LNCaP clone FGC (cell line): Measurements from ENCODE around the gene C22orf23.
"Not testable (repeated sequence)": the region's sequence is repeated elsewhere in the genome, so short reads cannot be mapped to it uniquely, and the experiment has no call there.

Experiments used
- DNase-seq: peaks from one replicate; pipeline ENCODE4 v3.0.0-alpha.2; 2011; ENCODE audit warnings: low read depth
- H3K4me3 ChIP-seq: 2 replicates; pipeline ENCODE4 v1.5.1; 2011; ENCODE audit warnings: mild to moderate bottlenecking, low read depth, low read length, control low read depth
- CTCF ChIP-seq: IDR thresholded peaks from 2 replicates; pipeline ENCODE4 v1.5.1; 2012; ENCODE audit warnings: mild to moderate bottlenecking; ENCODE audit not compliant: control insufficient read depth, insufficient read depth; ENCODE audit errors: extremely low read depth

C22orf23 gene

DNA sequence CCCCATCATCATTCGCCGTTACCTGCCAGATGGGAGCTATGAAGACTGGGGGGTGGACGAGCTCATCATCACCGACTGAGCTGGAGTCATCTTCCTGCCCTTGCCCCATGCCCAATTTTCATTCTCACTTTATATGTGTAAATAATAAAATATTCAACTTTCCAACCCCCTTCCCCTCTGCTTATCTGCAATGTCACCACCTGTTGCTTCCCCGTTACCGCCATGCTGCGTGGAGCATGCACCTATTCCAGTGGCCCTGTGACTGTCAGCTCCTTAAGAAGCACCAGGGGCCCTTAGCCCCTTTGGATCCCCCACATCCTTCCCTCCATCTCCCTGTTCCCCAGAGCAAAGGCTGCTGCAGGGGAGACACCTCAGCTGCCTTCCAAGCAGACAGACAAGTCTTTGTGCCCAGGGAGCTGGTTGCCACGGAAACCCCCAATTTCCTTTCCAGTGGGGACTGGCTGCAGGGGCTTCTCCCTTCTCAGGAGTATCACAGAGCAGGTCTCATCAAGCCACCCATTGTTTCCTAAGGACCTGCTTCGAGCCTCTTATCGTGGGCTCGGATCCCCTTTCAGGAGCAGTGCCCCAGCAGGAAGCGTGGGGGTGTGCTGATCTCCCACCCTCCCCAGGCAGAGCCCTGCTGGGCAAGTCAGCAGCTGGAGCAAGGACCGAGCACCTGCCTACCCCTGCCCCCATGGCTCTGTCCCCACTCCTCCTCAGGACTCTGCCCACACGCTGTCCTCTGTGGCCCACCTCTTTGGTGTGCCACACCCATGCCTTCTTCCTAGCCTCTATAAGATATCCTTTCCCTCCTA lies 14.4 kb upstream of the C22orf23 start:
- TF ChIP-seq CTCF, result no peak
- no peak overlapping the region for H3K4me3 ChIP-seq
- DNase-seq, result no peak

- no peak overlapping the region for H3K4me3 ChIP-seq
- DNase-seq, result no peak
- no peak for TF ChIP-seq CTCF
Observed at GRCh38 chr22:37967147-37967546, 13.7 kb upstream of the C22orf23 start.

GRCh38 chr22:37965940-37966664 lies 12.7 kb upstream of the C22orf23 start:
- H3K4me3 ChIP-seq, result no peak overlapping the region
- no peak for TF ChIP-seq CTCF
- DNase-seq, result no peak

DNA sequence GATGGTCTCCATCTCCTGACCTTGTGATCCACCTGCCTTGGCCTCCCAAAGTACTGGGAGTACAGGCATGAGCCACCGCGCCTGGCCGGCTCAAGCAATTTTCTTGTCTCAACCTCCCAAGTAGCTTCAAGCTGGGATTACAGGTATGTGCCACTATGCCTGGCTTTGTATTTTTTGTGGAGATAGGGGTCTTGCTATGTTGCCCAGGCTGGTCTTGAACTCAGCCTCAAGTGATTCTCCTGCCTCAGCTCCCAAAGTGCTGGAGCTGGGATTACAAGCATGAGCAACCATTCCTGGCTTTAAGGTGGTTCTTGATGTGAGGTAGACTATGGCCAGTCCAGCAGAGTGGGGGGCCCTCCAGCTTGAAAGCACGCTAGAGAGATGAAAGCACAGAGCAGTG lies 7.7 kb upstream of the C22orf23 start:
- no peak for TF ChIP-seq CTCF
- H3K4me3 ChIP-seq, result no peak overlapping the region
- DNase-seq, result no peak

GRCh38 chr22:37959231-37959825 lies 5.9 kb upstream of the C22orf23 start:
- no peak for DNase-seq
- TF ChIP-seq CTCF, result no peak
- no peak overlapping the region for H3K4me3 ChIP-seq

GRCh38 chr22:37957232-37957631 lies 3.8 kb upstream of the C22orf23 start:
- no peak for DNase-seq
- no peak for TF ChIP-seq CTCF

GRCh38 chr22:37955825-37956397 lies 2.5 kb upstream of the C22orf23 start:
- not testable (repeated sequence) for DNase-seq, H3K4me3 ChIP-seq

More at GRCh38 chr22:37957232-37957631, 3.8 kb upstream of the C22orf23 start:
- H3K4me3 ChIP-seq, result no peak overlapping the region
